ENCODE measurements around the gene PCSK5.
"Not testable (repeated sequence)": the region's sequence is repeated elsewhere in the genome, so short reads cannot be mapped to it uniquely, and the experiment has no call there.

Gene PCSK5

GRCh38 chr9:76022317-76022716 lies 131.8 kb downstream of the PCSK5 start:
- no peak for DNase-seq

DNA sequence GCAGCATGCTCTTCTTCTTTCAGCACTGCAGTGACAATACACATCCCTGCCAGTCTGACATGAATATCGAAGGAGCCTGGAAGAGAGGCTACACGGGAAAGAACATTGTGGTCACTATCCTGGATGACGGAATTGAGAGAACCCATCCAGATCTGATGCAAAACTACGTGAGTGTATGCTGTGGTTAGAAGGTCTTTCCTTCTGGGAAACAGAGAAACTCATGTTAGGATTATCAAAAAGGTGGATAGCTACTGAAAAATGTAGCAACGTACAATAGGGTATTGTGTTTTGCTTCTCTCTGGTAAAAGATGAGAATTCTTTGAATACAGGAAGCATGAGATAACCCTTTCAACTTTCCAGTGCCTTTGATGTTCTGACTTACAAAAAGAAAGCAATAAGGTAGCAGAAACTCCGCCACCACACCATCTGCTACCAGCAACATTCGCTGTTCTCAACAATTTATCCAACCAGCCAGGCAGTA lies 133.3 kb downstream of the PCSK5 start:
- no peak for DNase-seq

DNA sequence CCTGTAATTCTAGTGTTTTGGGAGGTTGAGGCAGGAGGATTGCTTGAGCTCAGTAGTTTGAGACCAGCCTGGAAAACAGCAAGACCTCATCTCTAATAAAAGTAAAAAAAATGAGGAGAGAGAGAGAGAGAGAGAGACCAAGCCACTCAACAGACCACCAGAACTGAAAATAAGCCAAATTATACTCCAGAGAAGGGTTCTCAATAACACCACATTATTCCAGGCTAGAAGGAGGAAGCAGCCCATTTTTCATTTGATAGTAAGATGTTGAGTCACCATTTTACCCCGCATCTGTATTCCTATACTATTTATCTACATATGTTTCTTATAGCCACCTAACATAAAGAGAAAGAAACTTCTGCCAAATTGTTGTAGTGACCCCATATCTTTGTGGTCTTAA lies 134.8 kb downstream of the PCSK5 start:
- no peak for DNase-seq

GRCh38 chr9:76026796-76027195 lies 136.3 kb downstream of the PCSK5 start:
- no peak for DNase-seq

DNA sequence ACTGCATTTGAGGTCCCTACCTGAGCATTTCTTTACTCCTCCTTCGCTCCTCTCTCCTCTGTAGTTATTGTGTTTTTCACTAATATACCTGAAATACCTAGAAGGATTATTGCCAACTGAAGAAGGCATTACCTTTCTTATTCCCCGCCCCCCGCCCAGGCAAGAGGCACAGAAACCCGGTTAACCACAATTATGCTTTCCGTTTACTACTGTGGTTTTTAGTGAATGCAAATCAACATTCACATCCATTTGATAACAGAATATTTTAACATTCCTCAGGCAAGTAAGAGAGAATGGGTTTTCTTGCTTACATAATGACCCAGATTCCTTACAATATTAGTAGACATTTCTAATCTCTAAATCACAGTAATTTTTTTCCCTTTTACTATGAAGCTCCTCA lies 136.9 kb downstream of the PCSK5 start:
- no peak for DNase-seq

- no peak for DNase-seq
These were observed 137.4 kb downstream of the PCSK5 start for GRCh38 chr9:76027861-76028260.

GRCh38 chr9:76032038-76032796 lies 141.7 kb downstream of the PCSK5 start:
- DNase-seq = no peak

- no peak for DNase-seq
These were observed 142.4 kb downstream of the PCSK5 start for GRCh38 chr9:76032797-76033373.

DNA sequence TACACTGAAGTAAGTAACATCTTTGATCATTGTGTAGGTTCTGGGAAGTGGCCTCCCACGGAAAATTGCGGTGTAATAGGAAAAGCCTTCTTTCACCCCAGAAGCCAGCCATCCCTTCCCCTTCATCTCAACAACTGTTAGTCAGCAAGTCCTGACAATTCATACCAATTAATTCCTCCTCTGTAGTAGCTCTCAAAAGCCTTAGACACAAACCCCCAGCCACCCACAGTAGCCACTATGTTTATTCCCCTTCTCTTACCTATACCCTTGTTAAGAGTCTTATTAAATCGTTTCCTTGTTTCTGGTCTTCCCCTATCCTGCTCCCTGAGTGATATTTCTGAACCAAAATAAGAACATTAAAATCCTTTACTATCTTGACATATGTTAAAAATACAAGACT lies 143.6 kb downstream of the PCSK5 start:
- DNase-seq = no peak

GRCh38 chr9:76036762-76037161 lies 146.3 kb downstream of the PCSK5 start:
- no peak for DNase-seq

GRCh38 chr9:76037587-76038225 lies 147.2 kb downstream of the PCSK5 start:
- DNase-seq = peak; percentile 3

- DNase-seq = no peak
These were observed 148.0 kb downstream of the PCSK5 start for GRCh38 chr9:76038431-76038830.

DNA sequence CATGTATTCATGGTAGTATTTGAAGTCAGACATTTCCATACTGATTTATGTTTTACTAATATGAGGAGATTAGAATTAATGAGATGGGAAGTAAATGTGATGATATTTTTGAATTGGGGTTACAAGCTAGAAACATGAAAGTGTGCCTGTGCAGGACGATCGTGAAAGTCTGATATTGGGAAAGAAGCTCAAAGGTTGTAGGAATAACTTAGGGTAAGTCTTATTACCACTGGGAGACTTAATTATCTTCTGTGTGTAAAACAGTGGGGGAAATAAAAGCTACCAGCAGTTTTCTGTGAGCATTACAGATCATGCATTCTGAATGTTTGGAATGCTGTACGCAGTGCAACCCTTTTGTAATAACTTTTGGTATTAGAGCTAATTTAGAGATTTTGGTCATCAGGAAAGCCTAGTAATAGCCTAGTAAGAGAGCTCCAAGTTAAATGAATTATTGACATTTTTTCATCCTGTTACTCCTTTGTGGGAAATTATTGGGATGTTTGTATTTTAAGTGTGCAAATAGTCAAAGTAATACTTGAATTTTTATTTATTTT lies 153.9 kb downstream of the PCSK5 start:
- no peak for DNase-seq

GRCh38 chr9:76045221-76045620 lies 154.7 kb downstream of the PCSK5 start:
- no peak for DNase-seq

DNA sequence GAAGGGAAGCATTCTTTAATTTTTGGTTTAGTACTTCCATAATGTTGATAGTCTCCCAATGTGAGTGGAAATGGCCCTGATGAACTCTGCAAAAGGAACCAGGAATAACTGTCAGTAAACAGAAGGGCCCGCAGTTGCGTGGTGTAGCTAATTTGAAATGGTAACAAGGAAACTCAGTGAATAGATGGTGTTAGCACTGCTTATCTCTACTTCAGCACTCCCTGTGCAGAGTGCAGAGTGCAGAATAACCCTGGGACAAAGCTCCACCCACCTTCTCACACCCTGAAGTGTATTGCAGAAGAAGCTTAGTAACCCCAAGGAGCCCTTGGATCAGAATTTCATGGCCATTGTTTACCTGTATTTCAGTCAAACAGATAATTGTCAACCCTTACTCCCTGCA lies 158.9 kb downstream of the PCSK5 start:
- DNase-seq = no peak

GRCh38 chr9:76067696-76068095 lies 177.2 kb downstream of the PCSK5 start:
- no peak for DNase-seq

- DNase-seq = no peak
These were observed 187.1 kb downstream of the PCSK5 start for GRCh38 chr9:76077537-76077936.

DNA sequence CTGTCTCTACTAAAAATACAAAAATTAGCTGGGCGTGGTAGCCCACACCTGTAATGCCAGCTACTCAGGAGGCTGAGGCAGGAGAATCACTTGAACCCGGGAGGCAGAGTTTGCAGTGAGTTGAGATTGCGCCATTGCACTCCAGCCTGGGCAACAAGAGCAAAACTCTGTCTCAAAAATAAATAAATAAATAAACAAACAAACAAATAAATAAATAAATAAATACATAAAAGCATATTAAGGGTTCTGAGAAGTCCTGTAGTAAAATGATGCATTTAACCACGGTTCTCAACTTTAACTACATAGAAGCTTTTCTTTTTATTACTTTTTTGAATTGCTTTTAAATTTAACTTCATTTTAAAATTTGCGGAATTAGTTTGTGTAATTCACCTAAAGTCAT lies 190.8 kb downstream of the PCSK5 start:
- not testable (repeated sequence) for DNase-seq

DNA sequence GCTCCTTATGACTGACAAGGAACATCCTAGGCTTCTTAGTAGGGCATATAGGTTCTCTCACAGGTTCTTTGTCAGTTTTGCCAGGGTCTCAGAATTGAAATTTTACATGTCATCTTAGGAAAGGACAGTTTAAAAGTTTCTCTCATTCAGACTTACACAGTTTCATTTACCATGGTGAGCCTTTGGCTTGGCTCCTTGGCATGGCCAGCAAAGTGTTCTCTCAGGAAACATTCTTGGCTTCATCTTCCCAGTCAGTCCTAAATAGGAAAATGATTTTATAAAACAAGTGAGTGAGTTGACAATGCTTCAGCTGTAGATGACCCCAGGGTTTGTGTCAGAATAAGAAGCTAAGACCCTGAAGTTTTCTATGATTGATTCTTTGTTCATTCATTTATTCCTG lies 191.6 kb downstream of the PCSK5 start:
- no peak for DNase-seq

DNA sequence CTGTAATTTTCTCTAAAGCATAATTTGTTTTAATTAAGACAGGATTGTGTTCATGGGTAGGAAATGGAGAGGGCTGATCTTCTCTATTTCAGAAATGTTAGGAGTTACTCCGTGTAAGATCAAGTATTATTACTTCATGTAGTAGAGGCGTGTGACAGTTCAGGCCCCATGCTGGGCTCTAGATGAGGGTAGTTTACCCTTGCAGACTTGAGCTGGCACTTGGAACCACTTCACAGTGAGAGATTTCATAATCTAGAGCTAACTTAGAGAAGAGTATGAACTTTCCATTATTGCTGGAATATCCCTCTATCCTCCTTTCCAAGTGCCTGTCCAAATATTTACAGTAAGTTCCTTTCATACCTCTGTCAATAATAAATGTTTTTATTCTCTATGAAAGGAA lies 195.1 kb downstream of the PCSK5 start:
- DNase-seq = no peak

GRCh38 chr9:76086539-76086938 lies 196.1 kb downstream of the PCSK5 start:
- no peak for DNase-seq

- no peak for DNase-seq
These were observed 197.5 kb downstream of the PCSK5 start for GRCh38 chr9:76087976-76088375.

GRCh38 chr9:76090330-76090729 lies 199.9 kb downstream of the PCSK5 start:
- no peak for DNase-seq

DNA sequence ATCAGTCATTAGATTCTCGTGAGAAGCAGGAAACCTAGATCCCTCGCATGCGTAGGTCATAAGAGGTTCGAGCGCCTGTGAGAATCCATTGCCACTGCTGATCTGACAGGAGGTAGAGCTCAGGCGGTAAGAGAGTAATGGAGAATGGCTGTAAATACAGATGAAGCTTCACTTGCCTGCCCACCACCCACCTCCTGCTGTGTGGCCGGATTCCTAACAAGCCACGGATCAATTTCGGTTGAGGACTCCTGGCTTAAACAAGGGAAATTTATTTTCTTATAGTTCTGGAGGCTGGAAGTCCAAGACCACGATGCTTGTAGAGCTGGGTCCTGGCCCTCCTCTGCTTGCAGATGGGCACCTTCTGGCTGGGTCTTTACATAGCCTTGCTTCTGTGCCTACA lies 200.4 kb downstream of the PCSK5 start:
- DNase-seq = no peak
